Measurements from ENCODE around the gene ZNF79.

ZNF79 gene

GRCh38 chr9:127423934-127424675 lies at the start of gene ZNF79:
TSS of gene ZNF79 (plus strand) at chr9:127424382. CDS start at chr9:127424788, 406 bp downstream.
- peak; percentile 70 to 88 (median 84) for DNase-seq

GRCh38 chr9:127380479-127380878 lies 43.7 kb upstream of the ZNF79 start:
- DNase-seq, result no peak

- DNase-seq, result no peak
These were observed 41.6 kb upstream of the ZNF79 start for GRCh38 chr9:127382541-127382940.

- DNase-seq, result no peak
These were observed 40.0 kb upstream of the ZNF79 start for GRCh38 chr9:127384016-127384730.

- DNase-seq, result no peak
These were observed 39.3 kb upstream of the ZNF79 start for GRCh38 chr9:127384901-127385300.

- no peak for DNase-seq
These were observed 37.9 kb upstream of the ZNF79 start for GRCh38 chr9:127386249-127386648.

DNA sequence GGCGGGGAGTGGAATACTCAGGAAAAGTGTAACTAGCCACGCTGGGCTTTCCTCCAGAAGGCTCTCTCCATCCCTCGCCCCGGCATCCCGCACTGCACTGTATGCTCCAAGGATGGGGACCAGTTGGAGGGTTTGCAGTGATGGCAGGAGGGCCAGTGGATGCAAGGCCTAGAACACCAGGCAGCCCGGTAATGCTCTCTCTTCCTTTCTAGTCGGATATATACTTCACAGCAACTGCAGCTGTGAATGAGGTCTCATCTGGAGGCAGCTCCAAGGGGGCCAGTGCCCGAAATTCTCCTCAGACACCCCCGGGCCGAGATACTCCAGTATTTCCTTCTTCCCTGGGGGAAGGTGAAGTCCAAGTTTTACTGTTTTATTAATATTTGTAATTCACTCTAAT lies 37.2 kb upstream of the ZNF79 start:
- no peak for DNase-seq

DNA sequence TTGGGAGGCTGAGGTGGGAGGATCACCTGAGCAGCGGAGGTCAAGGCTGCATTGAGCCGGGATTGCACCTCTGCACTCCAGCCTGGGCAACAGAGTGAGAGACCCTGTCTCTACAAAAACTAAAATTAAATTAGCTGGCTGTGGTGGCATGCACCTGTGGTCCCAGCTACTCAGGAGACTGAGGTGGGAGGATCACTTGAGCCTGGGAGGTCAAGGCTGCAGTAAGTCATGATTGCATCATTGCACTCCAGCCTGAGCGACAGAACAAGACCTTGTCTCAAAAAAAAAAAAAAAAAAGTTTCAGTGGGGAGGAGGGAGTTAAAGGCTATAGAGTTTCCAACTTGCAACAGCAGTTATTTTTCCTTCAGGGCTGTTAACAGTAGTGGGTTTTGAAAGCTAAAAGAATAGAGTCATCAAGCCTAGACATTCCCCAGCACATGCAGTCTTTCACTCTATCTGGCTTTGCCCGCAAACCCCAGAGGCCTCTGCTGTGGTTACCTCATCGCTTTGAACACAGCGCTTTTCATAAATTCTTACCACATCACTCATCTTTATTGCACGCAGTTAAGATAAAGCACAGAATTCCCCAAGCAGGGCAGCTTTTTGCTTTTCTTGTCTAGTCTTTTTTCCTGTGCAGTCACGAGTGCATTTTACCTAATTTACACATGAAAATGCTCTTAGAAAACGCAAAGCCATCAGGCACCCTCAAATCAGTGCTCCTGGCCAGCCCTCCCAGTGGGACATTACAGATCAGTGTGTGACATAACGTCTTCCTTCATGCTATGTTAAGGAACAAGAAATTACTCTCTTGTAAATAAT lies 35.9 kb upstream of the ZNF79 start:
- DNase-seq, result peak; percentile 86 to 96 (median 91)

- DNase-seq, result no peak
These were observed 35.3 kb upstream of the ZNF79 start for GRCh38 chr9:127388856-127389238.

DNA sequence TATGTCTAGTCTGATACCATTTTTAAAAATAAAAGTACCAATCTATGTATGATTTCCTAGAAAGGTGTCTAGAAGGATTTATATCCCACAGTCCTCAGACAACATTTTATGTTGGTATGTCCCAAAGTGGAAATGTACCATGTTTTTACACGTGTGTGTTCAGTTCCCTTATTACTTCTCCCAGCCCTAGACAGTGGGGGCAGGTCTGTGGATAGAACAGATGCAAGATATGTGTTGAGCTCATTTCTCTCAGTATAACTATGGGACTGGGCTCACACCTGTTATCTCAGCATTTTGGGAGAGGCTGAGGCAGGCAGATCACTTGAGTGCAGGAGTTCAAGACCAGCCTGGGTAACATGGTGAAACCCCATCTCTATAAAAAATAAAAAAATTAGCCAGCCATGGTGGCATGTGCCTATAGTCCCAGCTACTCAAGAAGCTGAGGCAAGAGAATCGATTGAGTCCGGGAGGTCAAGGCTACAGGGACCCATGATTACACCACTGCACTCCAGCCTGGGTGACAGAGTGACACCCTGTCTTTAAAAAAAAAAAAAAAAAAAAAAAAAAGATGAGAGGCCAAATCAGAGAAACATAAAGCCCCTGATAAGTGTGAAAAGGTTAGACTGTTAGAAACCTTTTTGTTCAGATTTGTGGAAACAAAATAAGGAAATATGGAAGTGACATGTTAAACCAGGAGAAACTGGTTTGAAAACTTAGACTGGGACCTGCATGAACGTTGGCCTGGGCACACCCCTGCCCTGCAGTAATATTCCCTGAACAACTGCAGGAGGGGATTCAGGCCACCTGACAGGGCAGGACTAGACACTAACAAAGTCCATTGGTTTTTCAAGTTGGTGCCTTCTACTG lies 34.6 kb upstream of the ZNF79 start:
- no peak for DNase-seq

GRCh38 chr9:127390248-127390545 lies 34.0 kb upstream of the ZNF79 start:
- DNase-seq, result no peak

GRCh38 chr9:127390563-127390962 lies 33.6 kb upstream of the ZNF79 start:
- no peak for DNase-seq

- DNase-seq, result no peak
These were observed 32.0 kb upstream of the ZNF79 start for GRCh38 chr9:127392166-127392565.

- DNase-seq, result no peak
These were observed 31.2 kb upstream of the ZNF79 start for GRCh38 chr9:127392976-127393375.

DNA sequence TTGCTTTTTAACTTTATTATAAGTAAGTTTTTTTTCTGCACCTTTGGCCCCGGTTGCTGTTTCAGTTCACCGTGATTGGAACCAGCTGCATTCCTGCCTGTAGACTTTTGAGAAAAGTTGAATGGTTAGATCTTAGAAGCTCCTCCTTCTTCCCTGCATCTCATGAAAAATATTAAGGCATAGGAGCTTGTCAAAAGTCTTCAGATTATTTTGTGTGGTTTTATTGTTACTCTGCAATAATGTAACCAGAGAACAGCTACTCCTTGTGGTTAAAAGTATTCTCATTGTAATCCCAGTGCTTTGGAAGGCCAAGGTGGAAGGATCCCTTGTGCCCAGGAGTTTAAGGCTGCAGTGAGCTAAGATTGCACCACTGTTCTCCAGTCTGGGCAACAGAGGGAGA lies 30.5 kb upstream of the ZNF79 start:
- DNase-seq, result no peak

- no peak for DNase-seq
These were observed 28.5 kb upstream of the ZNF79 start for GRCh38 chr9:127395497-127396252.

- no peak for DNase-seq
These were observed 27.9 kb upstream of the ZNF79 start for GRCh38 chr9:127396253-127396807.

- peak; percentile 31 to 71 (median 50) for DNase-seq
These were observed 27.2 kb upstream of the ZNF79 start, which contains the start of gene SLC2A8 for GRCh38 chr9:127396808-127397645. TSS of gene SLC2A8 (plus strand) at chr9:127397169. CDS start at chr9:127397231, 62 bp downstream.

GRCh38 chr9:127397646-127398274 lies 26.4 kb upstream of the ZNF79 start:
- peak in 1 of 6 experiments; percentile 17 for DNase-seq

DNA sequence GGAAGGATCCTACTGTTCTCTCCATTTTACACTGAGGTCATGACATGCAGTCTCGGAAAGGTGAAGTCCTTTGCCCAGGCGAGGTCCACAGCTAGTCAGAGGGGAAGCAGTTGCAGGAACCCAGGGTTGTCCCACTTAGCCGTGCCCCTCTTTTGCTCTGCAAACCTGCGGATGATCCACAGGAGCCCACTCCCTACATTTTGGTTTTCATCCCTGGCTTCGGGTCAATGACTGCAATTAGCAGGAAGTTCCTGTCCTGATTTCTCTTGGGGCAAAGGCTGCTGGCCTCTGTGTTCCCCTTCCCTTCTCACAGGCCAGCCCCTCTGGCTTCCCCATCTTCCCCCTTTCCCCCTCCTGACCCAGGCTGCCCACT lies 25.9 kb upstream of the ZNF79 start:
- DNase-seq, result no peak

Measured in stimulated activated naive CD4-positive, alpha-beta T cell (primary cell).